Large intestine (tissue), 3 donors: Measurements from ENCODE around the gene HDAC11. TPM values are rescaled to one million over a fixed set of nuclear protein-coding genes. Genes with fewer than 3 reads are reported as not detected.

ENCODE experiments used
- DNase-seq, 2 donors: peaks; one replicate each; pipeline versions ENCODE4 v3.0.0 to v3.0.0-alpha.2; 2013
- H3K27ac ChIP-seq: one replicate; pipeline ENCODE4 v1.5.1; 2013; ENCODE audit warnings: low read length
- H3K27me3 ChIP-seq: 2 replicates; pipeline ENCODE4 v1.6.1; 2013; ENCODE audit warnings: low read length; ENCODE audit not compliant: control insufficient read depth, insufficient read depth
- H3K36me3 ChIP-seq: 2 replicates; pipeline ENCODE4 v1.6.1; 2013; ENCODE audit warnings: low read length; ENCODE audit not compliant: control insufficient read depth, insufficient read depth
- H3K4me1 ChIP-seq: one replicate; pipeline ENCODE4 v1.6.1; 2013; ENCODE audit warnings: low read length; ENCODE audit not compliant: control insufficient read depth, insufficient read depth
- H3K4me3 ChIP-seq: one replicate; pipeline ENCODE4 v1.5.1; 2013; ENCODE audit warnings: low read length
- H3K9me3 ChIP-seq: one replicate; pipeline ENCODE4 v1.6.1; 2013; ENCODE audit warnings: mild to moderate bottlenecking, low read depth, low read length, moderate library complexity; ENCODE audit not compliant: control insufficient read depth
- WGBS: methylation state at CpG from one replicate; pipeline ENCODE4 v1.1.5; 2013; ENCODE audit warnings: low lambda C conversion rate; ENCODE audit not compliant: insufficient coverage; 5-methylcytosine and 5-hydroxymethylcytosine counted together
- polyA plus RNA-seq: library from polyadenylated mRNA; unstranded; fragments of 120-200 nt; gene quantifications from one replicate; pipeline ENCODE4 v1.2.1, GENCODE V29; 2013

HDAC11 gene
- polyA plus RNA-seq, 1 donor = 16.7 TPM

- Histone ChIP-seq H3K4me1 (peaks cover 11% of the 10 kb centered on the region), H3K9me3 (no peaks in the 10 kb centered on the region), H3K4me3 (no peak overlapping the region), H3K36me3 (peaks cover 6% of the 10 kb centered on the region), H3K27me3 (peaks cover 2% of the 10 kb centered on the region), H3K27ac (no peak overlapping the region)
- no peak for DNase-seq
- no CpG with 5 or more reads among the region's 15 CpGs for WGBS
Measured at GRCh38 chr3:13509059-13509815, 29.1 kb downstream of the HDAC11 start.

GRCh38 chr3:13509816-13510192 is 29.7 kb downstream of the HDAC11 start:
- DNase-seq = peak in 1 of 2 donors; percentile 39
- WGBS = no CpG with 5 or more reads among the region's 8 CpGs
- Histone ChIP-seq H3K27ac (no peak overlapping the region), H3K9me3 (no peaks in the 10 kb centered on the region), H3K4me3 (no peak overlapping the region), H3K36me3 (peaks cover 6% of the 10 kb centered on the region), H3K4me1 (peaks cover 11% of the 10 kb centered on the region), H3K27me3 (peaks cover 2% of the 10 kb centered on the region)

- Histone ChIP-seq H3K9me3 (no peaks in the 10 kb centered on the region), H3K27me3 (peaks cover 2% of the 10 kb centered on the region), H3K27ac (no peak overlapping the region), H3K4me3 (no peak overlapping the region), H3K4me1 (peaks cover 11% of the 10 kb centered on the region), H3K36me3 (no peaks in the 10 kb centered on the region)
- DNase-seq = no peak
- WGBS = no CpG with 5 or more reads among the region's 7 CpGs
Measured at GRCh38 chr3:13512451-13512850, 32.3 kb downstream of the HDAC11 start.

- H3K4me3 ChIP-seq = no peak overlapping the region
- H3K36me3 ChIP-seq = no peaks in the 10 kb centered on the region
- peaks cover 7% of the 10 kb centered on the region for H3K4me1 ChIP-seq
- peaks cover 2% of the 10 kb centered on the region for H3K27me3 ChIP-seq
- no CpG with 5 or more reads among the region's 20 CpGs for WGBS
- no peak for DNase-seq
- no peak overlapping the region for H3K27ac ChIP-seq
- H3K9me3 ChIP-seq = no peaks in the 10 kb centered on the region
Measured at GRCh38 chr3:13513051-13513912, 33.2 kb downstream of the HDAC11 start.

- no peak overlapping the region for H3K27ac ChIP-seq
Measured at GRCh38 chr3:13513913-13514517, 33.9 kb downstream of the HDAC11 start.

GRCh38 chr3:13514639-13515435 is 34.7 kb downstream of the HDAC11 start:
- H3K36me3 ChIP-seq = no peaks in the 10 kb centered on the region

More at GRCh38 chr3:13513913-13514517, 33.9 kb downstream of the HDAC11 start:
- Histone ChIP-seq H3K4me3 (no peak overlapping the region), H3K9me3 (no peaks in the 10 kb centered on the region), H3K36me3 (no peaks in the 10 kb centered on the region), H3K27me3 (peaks cover 2% of the 10 kb centered on the region), H3K4me1 (peaks cover 7% of the 10 kb centered on the region)
- WGBS = no CpG with 5 or more reads among the region's 10 CpGs
- no peak for DNase-seq

GRCh38 chr3:13515786-13516759 is 36.0 kb downstream of the HDAC11 start:
- Histone ChIP-seq H3K4me1 (no peaks in the 10 kb centered on the region), H3K4me3 (no peak overlapping the region), H3K9me3 (no peaks in the 10 kb centered on the region), H3K36me3 (no peaks in the 10 kb centered on the region), H3K27me3 (peaks cover 2% of the 10 kb centered on the region), H3K27ac (no peak overlapping the region)
- no CpG with 5 or more reads among the region's 26 CpGs for WGBS
- no peak for DNase-seq

More at GRCh38 chr3:13514639-13515435, 34.7 kb downstream of the HDAC11 start:
- H3K4me3 ChIP-seq = no peak overlapping the region
- H3K4me1 ChIP-seq = peaks cover 2% of the 10 kb centered on the region
- no peak for DNase-seq
- H3K27me3 ChIP-seq = peaks cover 2% of the 10 kb centered on the region
- H3K27ac ChIP-seq = no peak overlapping the region
- WGBS = 68% methylated on average over 3 of the region's 6 CpGs
- no peaks in the 10 kb centered on the region for H3K9me3 ChIP-seq

GRCh38 chr3:13516760-13517135 is 36.6 kb downstream of the HDAC11 start:
- no peaks in the 10 kb centered on the region for H3K4me1 ChIP-seq
- no peaks in the 10 kb centered on the region for H3K9me3 ChIP-seq
- H3K4me3 ChIP-seq = no peak overlapping the region
- no peaks in the 10 kb centered on the region for H3K36me3 ChIP-seq
- H3K27me3 ChIP-seq = peaks cover 2% of the 10 kb centered on the region
- WGBS = no CpG with 5 or more reads among the region's 9 CpGs
- no peak overlapping the region for H3K27ac ChIP-seq
- no peak for DNase-seq

- Histone ChIP-seq H3K27ac (no peak overlapping the region), H3K36me3 (no peaks in the 10 kb centered on the region), H3K9me3 (no peaks in the 10 kb centered on the region), H3K4me3 (no peak overlapping the region), H3K27me3 (peaks cover 2% of the 10 kb centered on the region), H3K4me1 (no peaks in the 10 kb centered on the region)
- DNase-seq = no peak
- no CpG with 5 or more reads among the region's 18 CpGs for WGBS
Measured at GRCh38 chr3:13517253-13517977, 37.3 kb downstream of the HDAC11 start.
